ENCODE results near the gene RCOR2. TPM values are rescaled to one million over a fixed set of nuclear protein-coding genes. Genes with fewer than 3 reads are reported as not detected.

RCOR2 gene
- total and polyA plus RNA-seq, 2 of the 13 experiments (the other 11 are each of a cell fraction or from before 2014, with no cell fraction given), result 8.3 to 8.5 TPM

DNA sequence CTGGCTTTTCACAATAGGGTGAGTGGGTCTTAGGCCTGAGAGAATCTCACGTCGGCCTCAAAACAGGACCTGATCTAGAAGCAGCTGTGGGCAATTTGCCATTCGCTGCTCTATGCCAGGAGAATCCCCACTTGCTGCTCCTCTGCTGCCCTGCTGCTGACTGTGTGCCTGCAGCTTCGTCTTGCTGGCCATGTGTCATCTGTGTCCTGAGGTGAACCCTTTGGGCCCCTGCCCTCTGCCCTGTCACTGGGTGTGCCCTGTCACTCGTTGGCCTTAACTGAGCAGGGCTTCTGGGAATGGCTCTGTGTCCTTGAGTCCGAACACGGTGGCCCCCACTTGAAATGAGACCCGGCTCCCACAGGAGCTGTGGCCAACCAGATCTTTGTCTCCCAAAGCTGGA lies 28.0 kb upstream of the RCOR2 start (continued):
- no peak for TF ChIP-seq AHR (CRISPR knock-in tag; IDR thresholded peaks at IDR 0.05)
- TF ChIP-seq, protein P1, sequence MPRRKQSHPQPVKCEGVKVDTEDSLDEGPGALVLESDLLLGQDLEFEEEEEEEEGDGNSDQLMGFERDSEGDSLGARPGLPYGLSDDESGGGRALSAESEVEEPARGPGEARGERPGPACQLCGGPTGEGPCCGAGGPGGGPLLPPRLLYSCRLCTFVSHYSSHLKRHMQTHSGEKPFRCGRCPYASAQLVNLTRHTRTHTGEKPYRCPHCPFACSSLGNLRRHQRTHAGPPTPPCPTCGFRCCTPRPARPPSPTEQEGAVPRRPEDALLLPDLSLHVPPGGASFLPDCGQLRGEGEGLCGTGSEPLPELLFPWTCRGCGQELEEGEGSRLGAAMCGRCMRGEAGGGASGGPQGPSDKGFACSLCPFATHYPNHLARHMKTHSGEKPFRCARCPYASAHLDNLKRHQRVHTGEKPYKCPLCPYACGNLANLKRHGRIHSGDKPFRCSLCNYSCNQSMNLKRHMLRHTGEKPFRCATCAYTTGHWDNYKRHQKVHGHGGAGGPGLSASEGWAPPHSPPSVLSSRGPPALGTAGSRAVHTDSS (CRISPR knock-in tag; conservative IDR thresholded peaks at IDR 0.05), result no peak
- peak; percentile 41; the same call in 1 of the 2 replicates for TF ChIP-seq ARNTL (CRISPR knock-in tag; IDR thresholded peaks at IDR 0.05)
- TF ChIP-seq MXI1 (IDR thresholded peaks at IDR 0.05; ENCODE audit: borderline replicate concordance, low read depth, low read length), result peak; percentile 88; the same call in 1 of the 3 replicates
- TF ChIP-seq, protein P2, sequence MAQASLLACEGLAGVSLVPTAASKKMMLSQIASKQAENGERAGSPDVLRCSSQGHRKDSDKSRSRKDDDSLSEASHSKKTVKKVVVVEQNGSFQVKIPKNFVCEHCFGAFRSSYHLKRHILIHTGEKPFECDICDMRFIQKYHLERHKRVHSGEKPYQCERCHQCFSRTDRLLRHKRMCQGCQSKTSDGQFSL (CRISPR knock-in tag; IDR thresholded peaks at IDR 0.05), result no peak
- TF ChIP-seq HNRNPK (IDR thresholded peaks at IDR 0.05; ENCODE audit: low read depth, low read length, poor library complexity, severe bottlenecking), result no peak
- TF ChIP-seq KLF13 (CRISPR knock-in tag; IDR thresholded peaks at IDR 0.05), result no peak
- no peak for TF ChIP-seq SP140L (CRISPR knock-in tag; IDR thresholded peaks at IDR 0.05; ENCODE audit: borderline replicate concordance)
- TF ChIP-seq ZNF20 (CRISPR knock-in tag; IDR thresholded peaks at IDR 0.05), result no peak
- TF ChIP-seq, protein P3, sequence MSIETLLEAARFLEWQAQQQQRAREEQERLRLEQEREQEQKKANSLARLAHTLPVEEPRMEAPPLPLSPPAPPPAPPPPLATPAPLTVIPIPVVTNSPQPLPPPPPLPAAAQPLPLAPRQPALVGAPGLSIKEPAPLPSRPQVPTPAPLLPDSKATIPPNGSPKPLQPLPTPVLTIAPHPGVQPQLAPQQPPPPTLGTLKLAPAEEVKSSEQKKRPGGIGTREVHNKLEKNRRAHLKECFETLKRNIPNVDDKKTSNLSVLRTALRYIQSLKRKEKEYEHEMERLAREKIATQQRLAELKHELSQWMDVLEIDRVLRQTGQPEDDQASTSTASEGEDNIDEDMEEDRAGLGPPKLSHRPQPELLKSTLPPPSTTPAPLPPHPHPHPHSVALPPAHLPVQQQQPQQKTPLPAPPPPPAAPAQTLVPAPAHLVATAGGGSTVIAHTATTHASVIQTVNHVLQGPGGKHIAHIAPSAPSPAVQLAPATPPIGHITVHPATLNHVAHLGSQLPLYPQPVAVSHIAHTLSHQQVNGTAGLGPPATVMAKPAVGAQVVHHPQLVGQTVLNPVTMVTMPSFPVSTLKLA (IDR thresholded peaks at IDR 0.05), result no peak
- no peak for TF ChIP-seq ZSCAN12 (CRISPR knock-in tag; IDR thresholded peaks at IDR 0.05)
- TF ChIP-seq, protein P4, sequence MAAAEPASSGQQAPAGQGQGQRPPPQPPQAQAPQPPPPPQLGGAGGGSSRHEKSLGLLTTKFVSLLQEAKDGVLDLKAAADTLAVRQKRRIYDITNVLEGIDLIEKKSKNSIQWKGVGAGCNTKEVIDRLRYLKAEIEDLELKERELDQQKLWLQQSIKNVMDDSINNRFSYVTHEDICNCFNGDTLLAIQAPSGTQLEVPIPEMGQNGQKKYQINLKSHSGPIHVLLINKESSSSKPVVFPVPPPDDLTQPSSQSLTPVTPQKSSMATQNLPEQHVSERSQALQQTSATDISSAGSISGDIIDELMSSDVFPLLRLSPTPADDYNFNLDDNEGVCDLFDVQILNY (CRISPR knock-in tag; conservative IDR thresholded peaks at IDR 0.05), result no peak
- TF ChIP-seq POLR2AphosphoS2 (IDR thresholded peaks at IDR 0.05; ENCODE audit: low read depth, low read length), result no peak
- TF ChIP-seq, protein P5, sequence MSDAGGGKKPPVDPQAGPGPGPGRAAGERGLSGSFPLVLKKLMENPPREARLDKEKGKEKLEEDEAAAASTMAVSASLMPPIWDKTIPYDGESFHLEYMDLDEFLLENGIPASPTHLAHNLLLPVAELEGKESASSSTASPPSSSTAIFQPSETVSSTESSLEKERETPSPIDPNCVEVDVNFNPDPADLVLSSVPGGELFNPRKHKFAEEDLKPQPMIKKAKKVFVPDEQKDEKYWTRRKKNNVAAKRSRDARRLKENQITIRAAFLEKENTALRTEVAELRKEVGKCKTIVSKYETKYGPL (CRISPR knock-in tag; IDR thresholded peaks at IDR 0.05), result no peak
- TF ChIP-seq ERF (CRISPR knock-in tag; IDR thresholded peaks at IDR 0.05), result 0 out of 2 replicates have a peak, but pooled peaks have one; percentile 35
- TF ChIP-seq CBX5 (CRISPR knock-in tag; IDR thresholded peaks at IDR 0.05; ENCODE audit: borderline replicate concordance), result no peak
- no peak; the same call in 1 of the 2 replicates for TF ChIP-seq TMF1 (CRISPR knock-in tag; IDR thresholded peaks at IDR 0.05; ENCODE audit: low read depth)
- TF ChIP-seq NBN (conservative IDR thresholded peaks at IDR 0.05), result no peak
- peak; percentile 65 for TF ChIP-seq FOSL2 (CRISPR knock-in tag; IDR thresholded peaks at IDR 0.05)
- no peak for TF ChIP-seq STAG1 (CRISPR knock-in tag; IDR thresholded peaks at IDR 0.05)
- TF ChIP-seq SNAPC2 (CRISPR knock-in tag; IDR thresholded peaks at IDR 0.05), result no peak
- no peak for TF ChIP-seq SCMH1 (CRISPR knock-in tag; IDR thresholded peaks at IDR 0.05; ENCODE audit: borderline replicate concordance)
- TF ChIP-seq, protein P6, sequence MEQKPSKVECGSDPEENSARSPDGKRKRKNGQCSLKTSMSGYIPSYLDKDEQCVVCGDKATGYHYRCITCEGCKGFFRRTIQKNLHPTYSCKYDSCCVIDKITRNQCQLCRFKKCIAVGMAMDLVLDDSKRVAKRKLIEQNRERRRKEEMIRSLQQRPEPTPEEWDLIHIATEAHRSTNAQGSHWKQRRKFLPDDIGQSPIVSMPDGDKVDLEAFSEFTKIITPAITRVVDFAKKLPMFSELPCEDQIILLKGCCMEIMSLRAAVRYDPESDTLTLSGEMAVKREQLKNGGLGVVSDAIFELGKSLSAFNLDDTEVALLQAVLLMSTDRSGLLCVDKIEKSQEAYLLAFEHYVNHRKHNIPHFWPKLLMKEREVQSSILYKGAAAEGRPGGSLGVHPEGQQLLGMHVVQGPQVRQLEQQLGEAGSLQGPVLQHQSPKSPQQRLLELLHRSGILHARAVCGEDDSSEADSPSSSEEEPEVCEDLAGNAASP (CRISPR knock-in tag; IDR thresholded peaks at IDR 0.05; ENCODE audit: borderline replicate concordance), result peak; percentile 100
- no peak for TF ChIP-seq HHEX (CRISPR knock-in tag; IDR thresholded peaks at IDR 0.05)
- TF ChIP-seq ZNF720 (CRISPR knock-in tag; IDR thresholded peaks at IDR 0.05), result no peak
- TF ChIP-seq TCF12 (IDR thresholded peaks at IDR 0.05), result no peak
- no peak for TF ChIP-seq TCF12 (CRISPR knock-in tag; IDR thresholded peaks at IDR 0.05)

Data from HepG2 (cell line).